Measurements from ENCODE around the gene PIK3R3.

Gene PIK3R3

GRCh38 chr1:46012236-46012635 lies 120.2 kb downstream of the PIK3R3 start:
- in situ Hi-C loops (cut with HindIII; ENCODE audit: low pct_ligation_motif_present, low sequenced_read_pairs), result no loop called here
- peaks cover 28% of the 10 kb centered on the region for H3K36me3 ChIP-seq (replicated peaks)

GRCh38 chr1:46011121-46011695 lies 121.2 kb downstream of the PIK3R3 start:
- no peak for DNase-seq
- Histone ChIP-seq H3K27me3 (replicated peaks) (no peaks in the 10 kb centered on the region), H3K27ac (no peak overlapping the region), H3K36me3 (replicated peaks) (peaks cover 34% of the 10 kb centered on the region), H3K4me3 (ENCODE audit: low read depth, low read length) (no peak overlapping the region)
- no peak for TF ChIP-seq CTCF (IDR thresholded peaks at IDR 0.05; ENCODE audit: low read depth, low read length, missing control alignments)
- in situ Hi-C loops (cut with HindIII; ENCODE audit: low pct_ligation_motif_present, low sequenced_read_pairs), result no loop called here

More at GRCh38 chr1:46012236-46012635, 120.2 kb downstream of the PIK3R3 start:
- no peak for TF ChIP-seq CTCF (IDR thresholded peaks at IDR 0.05; ENCODE audit: low read depth, low read length, missing control alignments)
- DNase-seq, result no peak
- H3K4me3 ChIP-seq (ENCODE audit: low read depth, low read length), result no peak overlapping the region
- no peak overlapping the region for H3K27ac ChIP-seq
- no peaks in the 10 kb centered on the region for H3K27me3 ChIP-seq (replicated peaks)

- H3K27ac ChIP-seq, result no peak overlapping the region
- in situ Hi-C loops (cut with HindIII; ENCODE audit: low pct_ligation_motif_present, low sequenced_read_pairs), result no loop called here
- DNase-seq, result no peak
- TF ChIP-seq CTCF (IDR thresholded peaks at IDR 0.05; ENCODE audit: low read depth, low read length, missing control alignments), result no peak
- no peak overlapping the region for H3K4me3 ChIP-seq (ENCODE audit: low read depth, low read length)
- peaks cover 34% of the 10 kb centered on the region for H3K36me3 ChIP-seq (replicated peaks)
- no peaks in the 10 kb centered on the region for H3K27me3 ChIP-seq (replicated peaks)
Observed at GRCh38 chr1:46010611-46011010, 121.8 kb downstream of the PIK3R3 start.

- in situ Hi-C loops (cut with HindIII; ENCODE audit: low pct_ligation_motif_present, low sequenced_read_pairs), result no loop called here
- peaks cover 34% of the 10 kb centered on the region for H3K36me3 ChIP-seq (replicated peaks)
- H3K27me3 ChIP-seq (replicated peaks), result no peaks in the 10 kb centered on the region
- H3K4me3 ChIP-seq (ENCODE audit: low read depth, low read length), result no peak overlapping the region
- DNase-seq, result no peak
- no peak overlapping the region for H3K27ac ChIP-seq
- no peak for TF ChIP-seq CTCF (IDR thresholded peaks at IDR 0.05; ENCODE audit: low read depth, low read length, missing control alignments)
Observed at GRCh38 chr1:46008585-46008984, 123.8 kb downstream of the PIK3R3 start.

GRCh38 chr1:46005594-46005993 lies 126.8 kb downstream of the PIK3R3 start:
- no peak for TF ChIP-seq CTCF (IDR thresholded peaks at IDR 0.05; ENCODE audit: low read depth, low read length, missing control alignments)
- Histone ChIP-seq H3K4me3 (ENCODE audit: low read depth, low read length) (no peak overlapping the region), H3K36me3 (replicated peaks) (peaks cover 24% of the 10 kb centered on the region), H3K27me3 (replicated peaks) (no peaks in the 10 kb centered on the region), H3K27ac (no peak overlapping the region)
- DNase-seq, result no peak
- in situ Hi-C loops (cut with HindIII; ENCODE audit: low pct_ligation_motif_present, low sequenced_read_pairs), result no loop called here

GRCh38 chr1:46004492-46004891 lies 127.9 kb downstream of the PIK3R3 start:
- H3K27me3 ChIP-seq (replicated peaks), result no peaks in the 10 kb centered on the region
- no peak for DNase-seq
- peaks cover 22% of the 10 kb centered on the region for H3K36me3 ChIP-seq (replicated peaks)
- in situ Hi-C loops (cut with HindIII; ENCODE audit: low pct_ligation_motif_present, low sequenced_read_pairs), result no loop called here
- no peak overlapping the region for H3K27ac ChIP-seq
- no peak for TF ChIP-seq CTCF (IDR thresholded peaks at IDR 0.05; ENCODE audit: low read depth, low read length, missing control alignments)
- H3K4me3 ChIP-seq (ENCODE audit: low read depth, low read length), result no peak overlapping the region

All from brain microvascular endothelial cell (primary cell).